Cardiac muscle cell (in vitro differentiated cells and primary cell): Measurements from ENCODE around the gene LDB3. TPM values are rescaled to one million over a fixed set of nuclear protein-coding genes. Genes with fewer than 3 reads are reported as not detected.

Source experiments
- DNase-seq, 2 donors: peaks; one replicate each; pipeline versions ENCODE4 v3.0.0 to v3.0.0-alpha.2; 2010 to 2017; ENCODE audit warnings: low read depth in 1 of 2, low spot score in 1 of 2
- H3K27ac ChIP-seq: fragments of 200-600 bp; sonication (generic); 2 replicates; pipeline ENCODE4 v1.5.1; 2016
- H3K27me3 ChIP-seq: fragments of 200-600 bp; sonication (generic); 2 replicates; pipeline ENCODE4 v1.6.0; 2016; ENCODE audit warnings: control low read depth
- H3K36me3 ChIP-seq: fragments of 200-600 bp; sonication (generic); 2 replicates; pipeline ENCODE4 v1.5.1; 2016; ENCODE audit warnings: control low read depth
- H3K4me1 ChIP-seq: fragments of 200-600 bp; sonication (generic); 2 replicates; pipeline ENCODE4 v1.8.1; 2017; ENCODE audit warnings: low read depth, mild to moderate bottlenecking, mixed run types
- H3K4me3 ChIP-seq: fragments of 200-600 bp; sonication (generic); 2 replicates; pipeline ENCODE4 v1.5.1; 2016; ENCODE audit warnings: mild to moderate bottlenecking
- H3K9me3 ChIP-seq: fragments of 200-600 bp; sonication (generic); 2 replicates; pipeline ENCODE4 v1.5.1; 2017; ENCODE audit warnings: low read depth, mild to moderate bottlenecking, control low read depth
- CTCF ChIP-seq: IDR thresholded peaks from 2 replicates; pipeline ENCODE4 v1.5.1; 2012; ENCODE audit warnings: low read depth, mild to moderate bottlenecking, low read length
- polyA plus RNA-seq: library from polyadenylated mRNA; unstranded; fragments of >200 nt; fragmentation: Nextera tagmentation; extraction: Ambion mirVana; gene quantifications from 2 replicates; pipeline ENCODE4 v1.2.1, GENCODE V29; 2016
- total RNA-seq: library from RNA; depleted of rRNA; stranded (reverse); fragments of >200 nt; gene quantifications from 2 replicates; pipeline ENCODE4 v1.2.3, GENCODE V29; 2016

Gene LDB3
- total and polyA plus RNA-seq, 2 experiments from 2014 or later, result 213 to 317 TPM

GRCh38 chr10:86651631-86652331 is 16.5 kb upstream of the LDB3 start:
- no peaks in the 10 kb centered on the region for H3K36me3 ChIP-seq
- peaks cover 23% of the 10 kb centered on the region for H3K4me1 ChIP-seq
- no peak for TF ChIP-seq CTCF
- H3K9me3 ChIP-seq, result no peaks in the 10 kb centered on the region
- no peaks in the 10 kb centered on the region for H3K27me3 ChIP-seq
- H3K4me3 ChIP-seq, result no peak overlapping the region
- no peak overlapping the region for H3K27ac ChIP-seq
- no peak for DNase-seq

GRCh38 chr10:86652361-86653202 is 15.7 kb upstream of the LDB3 start:
- DNase-seq, result peak in 1 of 2 donors; percentile 31
- Histone ChIP-seq H3K4me1 (peaks cover 23% of the 10 kb centered on the region), H3K36me3 (no peaks in the 10 kb centered on the region), H3K4me3 (no peak overlapping the region), H3K27me3 (no peaks in the 10 kb centered on the region), H3K9me3 (no peaks in the 10 kb centered on the region), H3K27ac (no peak overlapping the region)
- no peak for TF ChIP-seq CTCF

- H3K27me3 ChIP-seq, result no peaks in the 10 kb centered on the region
- H3K27ac ChIP-seq, result no peak overlapping the region
- no peak for TF ChIP-seq CTCF
- H3K9me3 ChIP-seq, result no peaks in the 10 kb centered on the region
- no peak overlapping the region for H3K4me3 ChIP-seq
- no peak for DNase-seq
- no peaks in the 10 kb centered on the region for H3K36me3 ChIP-seq
- H3K4me1 ChIP-seq, result peaks cover 23% of the 10 kb centered on the region
These were observed 14.9 kb upstream of the LDB3 start for GRCh38 chr10:86653379-86653778.

DNA sequence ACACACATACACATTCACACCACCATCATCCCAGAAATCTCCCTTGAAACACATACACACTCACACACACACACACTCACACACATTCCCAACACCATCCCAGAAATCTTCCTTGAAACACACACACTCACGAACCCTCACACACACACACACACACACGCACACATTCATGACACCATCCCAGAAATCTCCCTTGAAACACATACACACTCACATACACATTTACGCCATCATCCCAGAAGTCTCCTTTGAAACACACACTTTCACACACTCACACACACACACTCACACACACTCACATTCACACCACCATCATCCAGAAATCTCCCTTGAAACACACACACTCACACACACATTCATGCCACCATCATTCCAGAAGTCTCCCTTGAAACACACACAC is 14.3 kb upstream of the LDB3 start:
- Histone ChIP-seq H3K36me3 (no peaks in the 10 kb centered on the region), H3K27ac (no peak overlapping the region), H3K27me3 (no peaks in the 10 kb centered on the region), H3K4me1 (peaks cover 20% of the 10 kb centered on the region), H3K4me3 (no peak overlapping the region), H3K9me3 (no peaks in the 10 kb centered on the region)
- no peak for TF ChIP-seq CTCF
- DNase-seq, result no peak

GRCh38 chr10:86654411-86655172 is 13.7 kb upstream of the LDB3 start, which contains the start of gene OPN4:
TSS of gene OPN4 (plus strand) at chr10:86654547. CDS start at chr10:86654784, 237 bp downstream.
- TF ChIP-seq CTCF, result no peak
- Histone ChIP-seq H3K4me1 (peaks cover 14% of the 10 kb centered on the region), H3K27ac (no peak within 1 kb of the TSS), H3K27me3 (no peaks in the 10 kb centered on the region), H3K9me3 (no peaks in the 10 kb centered on the region), H3K36me3 (no peaks in the 10 kb centered on the region), H3K4me3 (no peak within 1 kb of the TSS)
- no peak for DNase-seq
